Erythroblast (primary cell): ENCODE results near the gene EIF4EBP3.

Experiments used
- DNase-seq, 2 experiments: peaks; one replicate each; lab custom pipeline; 2025; lab: John Stamatoyannopoulos, UW
- GATA1 ChIP-seq: IDR thresholded peaks from 2 replicates; pipeline ENCODE4 v1.6.1; 2011; ENCODE audit warnings: low read depth, mild to moderate bottlenecking, control low read depth, low read length, moderate library complexity
- POLR2A ChIP-seq: IDR thresholded peaks from 2 replicates; pipeline ENCODE4 v1.6.1; 2011; ENCODE audit warnings: mild to moderate bottlenecking, low read length

The EIF4EBP3 gene

GRCh38 chr5:140547508-140548299 lies at the start of gene EIF4EBP3:
TSS of gene EIF4EBP3 (plus strand) at chr5:140547662. CDS start at chr5:140547738, 76 bp downstream.
- peak; percentile 95 to 97 for DNase-seq
- TF ChIP-seq POLR2A, result peak; percentile 50
- no peak for TF ChIP-seq GATA1

GRCh38 chr5:140497897-140498296 lies 49.6 kb upstream of the EIF4EBP3 start:
- TF ChIP-seq POLR2A (no peak), GATA1 (no peak)
- no peak for DNase-seq

- no peak for DNase-seq
- TF ChIP-seq GATA1 (no peak), POLR2A (no peak)
Measured at GRCh38 chr5:140498591-140498990, 48.9 kb upstream of the EIF4EBP3 start.

GRCh38 chr5:140502834-140503233 lies 44.6 kb upstream of the EIF4EBP3 start:
- DNase-seq, result no peak
- TF ChIP-seq POLR2A (no peak), GATA1 (no peak)

GRCh38 chr5:140509898-140510297 lies 37.6 kb upstream of the EIF4EBP3 start:
- TF ChIP-seq GATA1, result no peak
- TF ChIP-seq POLR2A, result no peak
- no peak for DNase-seq

- no peak for DNase-seq
- no peak for TF ChIP-seq GATA1
- TF ChIP-seq POLR2A, result no peak
Measured at GRCh38 chr5:140513124-140513523, 34.3 kb upstream of the EIF4EBP3 start.

- TF ChIP-seq GATA1, result no peak
- no peak for TF ChIP-seq POLR2A
- DNase-seq, result no peak
Measured at GRCh38 chr5:140524003-140524402, 23.5 kb upstream of the EIF4EBP3 start.

GRCh38 chr5:140540227-140540626 lies 7.2 kb upstream of the EIF4EBP3 start:
- no peak for DNase-seq
- TF ChIP-seq POLR2A (no peak), GATA1 (no peak)

- no peak for DNase-seq
- TF ChIP-seq GATA1 (no peak), POLR2A (no peak)
Measured at GRCh38 chr5:140542972-140543371, 4.5 kb upstream of the EIF4EBP3 start.

GRCh38 chr5:140544986-140545385 lies 2.5 kb upstream of the EIF4EBP3 start:
- no peak for DNase-seq
- TF ChIP-seq GATA1 (no peak), POLR2A (no peak)

GRCh38 chr5:140545606-140546005 lies 1.9 kb upstream of the EIF4EBP3 start:
- TF ChIP-seq POLR2A (no peak), GATA1 (no peak)
- no peak for DNase-seq

GRCh38 chr5:140546851-140547507 lies 483 bp upstream of the EIF4EBP3 start:
- DNase-seq, result no peak
- TF ChIP-seq GATA1, result no peak
- no peak for TF ChIP-seq POLR2A

GRCh38 chr5:140548300-140548688 lies 832 bp downstream of the EIF4EBP3 start:
- TF ChIP-seq GATA1, result no peak
- no peak for TF ChIP-seq POLR2A
- no peak for DNase-seq

GRCh38 chr5:140548791-140549190 lies 1.3 kb downstream of the EIF4EBP3 start:
- no peak for DNase-seq
- no peak for TF ChIP-seq GATA1
- no peak for TF ChIP-seq POLR2A
